ENCODE measurements around the gene NCKAP5. TPM values are rescaled to one million over a fixed set of nuclear protein-coding genes. Genes with fewer than 3 reads are reported as not detected.

The NCKAP5 gene
- polyA plus RNA-seq, 1 experiment, result 2.1 TPM

- Histone ChIP-seq H3K4me3 (ENCODE audit: low read depth, low read length) (no peak overlapping the region), H3K27me3 (ENCODE audit: control insufficient read depth, insufficient read depth, low read length) (no peaks in the 10 kb centered on the region), H3K36me3 (ENCODE audit: control insufficient read depth, insufficient read depth, low read length) (no peaks in the 10 kb centered on the region)
- POLR2A ChIA-PET, result no interaction called here
- TF ChIP-seq CTCF (IDR thresholded peaks at IDR 0.05; ENCODE audit: insufficient read depth, low read depth, low read length), result no peak
- CTCF ChIA-PET, result no interaction called here
- DNase-seq (ENCODE audit: low read depth), result no peak
Observed at GRCh38 chr2:132766573-132766972, 801.7 kb downstream of the NCKAP5 start.

- DNase-seq (ENCODE audit: low read depth), result no peak
- ChIA-PET CTCF (no interaction called here), POLR2A (no interaction called here)
Observed at GRCh38 chr2:132761437-132761836, 806.8 kb downstream of the NCKAP5 start.

GRCh38 chr2:132760971-132761370 is 807.3 kb downstream of the NCKAP5 start:
- no peaks in the 10 kb centered on the region for H3K36me3 ChIP-seq (ENCODE audit: control insufficient read depth, insufficient read depth, low read length)
- no peak overlapping the region for H3K4me3 ChIP-seq (ENCODE audit: low read depth, low read length)
- TF ChIP-seq CTCF (IDR thresholded peaks at IDR 0.05; ENCODE audit: insufficient read depth, low read depth, low read length), result no peak
- DNase-seq (ENCODE audit: low read depth), result no peak
- ChIA-PET POLR2A (no interaction called here), CTCF (no interaction called here)
- no peaks in the 10 kb centered on the region for H3K27me3 ChIP-seq (ENCODE audit: control insufficient read depth, insufficient read depth, low read length)

More at GRCh38 chr2:132761437-132761836, 806.8 kb downstream of the NCKAP5 start:
- H3K27me3 ChIP-seq (ENCODE audit: control insufficient read depth, insufficient read depth, low read length), result no peaks in the 10 kb centered on the region
- H3K36me3 ChIP-seq (ENCODE audit: control insufficient read depth, insufficient read depth, low read length), result no peaks in the 10 kb centered on the region
- no peak for TF ChIP-seq CTCF (IDR thresholded peaks at IDR 0.05; ENCODE audit: insufficient read depth, low read depth, low read length)
- no peak overlapping the region for H3K4me3 ChIP-seq (ENCODE audit: low read depth, low read length)

GRCh38 chr2:132760405-132760804 is 807.9 kb downstream of the NCKAP5 start:
- no peak for DNase-seq (ENCODE audit: low read depth)

GRCh38 chr2:132758995-132759394 is 809.3 kb downstream of the NCKAP5 start:
- H3K36me3 ChIP-seq (ENCODE audit: control insufficient read depth, insufficient read depth, low read length), result no peaks in the 10 kb centered on the region
- CTCF ChIA-PET, result interaction anchor here (0.6 kb wide), 1 partner anchor 12 kb away, joined by 3 read pairs; no protein-coding TSS in a partner anchor

More at GRCh38 chr2:132760405-132760804, 807.9 kb downstream of the NCKAP5 start:
- Histone ChIP-seq H3K4me3 (ENCODE audit: low read depth, low read length) (no peak overlapping the region), H3K27me3 (ENCODE audit: control insufficient read depth, insufficient read depth, low read length) (no peaks in the 10 kb centered on the region), H3K36me3 (ENCODE audit: control insufficient read depth, insufficient read depth, low read length) (no peaks in the 10 kb centered on the region)
- TF ChIP-seq CTCF (IDR thresholded peaks at IDR 0.05; ENCODE audit: insufficient read depth, low read depth, low read length), result no peak
- ChIA-PET POLR2A (no interaction called here), CTCF (no interaction called here)

More at GRCh38 chr2:132758995-132759394, 809.3 kb downstream of the NCKAP5 start:
- POLR2A ChIA-PET, result no interaction called here
- DNase-seq (ENCODE audit: low read depth), result no peak
- TF ChIP-seq CTCF (IDR thresholded peaks at IDR 0.05; ENCODE audit: insufficient read depth, low read depth, low read length), result no peak
- no peak overlapping the region for H3K4me3 ChIP-seq (ENCODE audit: low read depth, low read length)
- no peaks in the 10 kb centered on the region for H3K27me3 ChIP-seq (ENCODE audit: control insufficient read depth, insufficient read depth, low read length)
